Stimulated activated CD4-positive, alpha-beta T cell treated with anti-CD3 and anti-CD28 coated beads, Interleukin-2, amount 100 ng/mL, for 24 hours (primary cell): ENCODE data around the gene KRT75.

Experiments used
- DNase-seq, 2 donors: peaks; one replicate each; pipeline ENCODE4 v3.0.0-alpha.2; 2020

Gene KRT75

DNA sequence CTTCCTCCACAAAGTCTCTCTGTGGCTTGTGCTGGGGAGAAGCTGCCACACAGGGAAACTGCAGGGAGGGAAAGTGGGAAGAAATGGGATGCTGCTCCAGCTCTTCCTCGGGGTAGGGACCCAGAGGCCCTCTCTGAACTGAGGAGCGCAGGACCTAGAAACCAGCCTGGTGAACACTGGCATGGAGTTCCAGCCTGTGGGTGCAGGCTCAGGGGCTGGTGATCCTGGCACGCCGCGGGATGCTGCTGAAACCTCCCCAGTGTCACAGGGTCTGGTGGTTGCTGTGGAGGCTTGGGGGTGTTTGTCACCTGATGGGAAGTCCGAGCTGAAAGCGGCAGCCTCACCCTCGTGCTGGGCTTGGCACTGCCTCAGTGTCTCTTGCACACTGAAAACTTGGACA lies 5.2 kb upstream of the KRT75 start:
- no peak for DNase-seq

DNA sequence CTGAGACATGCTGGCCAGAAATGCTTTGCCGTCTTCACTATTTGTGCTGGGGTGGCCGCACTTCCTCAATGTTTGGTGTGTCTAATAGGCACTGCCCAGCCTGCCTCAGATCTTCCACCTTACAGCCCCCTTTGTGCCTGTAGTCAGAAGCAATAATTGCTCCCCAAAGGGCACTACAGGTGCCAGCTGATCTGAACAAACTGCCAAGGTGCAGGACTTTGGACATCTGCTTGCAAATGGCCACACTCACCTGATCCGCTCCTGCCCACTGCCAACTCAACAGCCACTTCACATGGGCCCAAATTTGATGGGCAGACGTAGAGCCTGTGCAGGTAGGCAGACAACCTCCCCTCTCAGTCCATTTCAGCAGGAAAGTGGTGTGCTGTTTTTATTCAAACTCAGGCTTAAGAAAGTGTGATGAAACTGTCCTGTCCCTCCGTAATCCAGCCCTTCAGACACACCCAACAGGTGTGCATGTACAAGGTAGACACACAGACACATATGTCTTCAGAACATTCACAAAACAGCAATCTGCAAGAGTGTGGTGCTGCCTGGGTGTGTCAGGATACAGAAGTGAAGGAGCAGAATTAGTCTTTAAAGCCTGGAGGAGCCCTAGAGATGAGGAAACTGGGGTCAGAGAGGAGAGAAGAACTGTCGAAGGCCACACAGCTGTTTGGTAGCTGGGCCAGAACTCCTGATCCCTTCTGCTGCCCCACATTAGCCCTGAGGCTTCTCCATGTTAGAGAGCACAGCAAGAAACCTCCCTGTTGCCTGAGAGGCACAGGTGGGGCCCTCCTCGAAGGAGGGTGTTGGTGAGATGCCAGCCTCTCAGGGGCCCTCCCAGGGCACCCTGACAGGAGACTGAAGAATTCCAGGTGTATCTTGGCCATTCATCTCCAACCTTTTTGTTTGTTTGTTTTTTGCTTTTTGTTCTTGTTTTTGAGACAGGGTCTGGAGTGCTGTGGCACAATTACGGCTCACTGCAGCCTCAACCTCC lies 4.4 kb upstream of the KRT75 start:
- no peak for DNase-seq

DNA sequence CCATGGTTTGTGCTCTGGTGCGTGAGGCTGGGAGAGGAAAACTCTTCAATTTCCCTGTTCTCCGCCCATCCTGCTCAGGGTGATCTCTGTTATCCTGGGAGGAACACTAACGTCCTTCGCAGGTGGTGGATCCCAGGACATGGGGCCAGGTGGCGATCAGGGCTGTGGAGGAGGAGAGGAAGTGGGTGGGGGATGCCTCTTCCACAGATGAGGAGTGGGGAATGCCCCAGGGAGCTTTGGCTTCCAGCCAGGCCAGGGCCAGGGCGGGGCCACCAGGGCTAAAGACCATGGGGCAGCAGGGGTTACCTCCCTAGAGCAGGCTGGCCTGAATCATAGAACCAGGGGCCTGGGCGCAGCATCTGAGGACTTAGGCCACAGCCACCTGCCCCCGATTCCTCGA lies 3.3 kb upstream of the KRT75 start:
- DNase-seq, result no peak

DNA sequence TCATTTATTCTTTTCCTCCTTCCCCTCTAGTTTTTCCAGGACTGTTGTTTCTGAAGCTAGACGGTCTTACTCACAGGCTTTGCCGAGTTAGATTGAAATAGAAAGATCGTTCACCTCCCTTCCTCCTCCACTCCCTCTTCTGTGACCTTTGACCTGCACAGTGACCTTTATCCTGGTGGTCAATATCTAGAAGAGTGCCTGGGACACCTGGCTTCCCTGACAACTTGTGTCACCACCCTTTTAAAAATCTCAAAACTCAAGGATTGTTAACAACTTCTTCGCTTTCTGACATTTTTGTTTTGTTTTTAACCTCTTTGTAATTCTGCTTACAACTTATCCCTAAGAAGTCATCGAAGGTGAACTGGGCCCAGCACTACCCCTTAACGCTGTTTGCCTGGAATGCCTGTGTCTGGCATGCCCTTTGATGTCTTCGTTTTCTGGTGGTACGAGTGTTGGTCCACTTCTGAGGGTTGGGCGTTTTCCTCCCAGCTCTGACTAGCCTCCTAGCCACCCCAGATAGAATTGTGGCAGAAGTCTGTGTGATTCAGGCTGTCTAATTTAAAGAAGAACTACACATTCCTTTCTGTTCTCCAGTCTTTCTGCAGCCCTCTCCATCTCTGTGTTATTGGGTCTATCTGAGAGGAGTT lies 2.8 kb upstream of the KRT75 start:
- no peak for DNase-seq

DNA sequence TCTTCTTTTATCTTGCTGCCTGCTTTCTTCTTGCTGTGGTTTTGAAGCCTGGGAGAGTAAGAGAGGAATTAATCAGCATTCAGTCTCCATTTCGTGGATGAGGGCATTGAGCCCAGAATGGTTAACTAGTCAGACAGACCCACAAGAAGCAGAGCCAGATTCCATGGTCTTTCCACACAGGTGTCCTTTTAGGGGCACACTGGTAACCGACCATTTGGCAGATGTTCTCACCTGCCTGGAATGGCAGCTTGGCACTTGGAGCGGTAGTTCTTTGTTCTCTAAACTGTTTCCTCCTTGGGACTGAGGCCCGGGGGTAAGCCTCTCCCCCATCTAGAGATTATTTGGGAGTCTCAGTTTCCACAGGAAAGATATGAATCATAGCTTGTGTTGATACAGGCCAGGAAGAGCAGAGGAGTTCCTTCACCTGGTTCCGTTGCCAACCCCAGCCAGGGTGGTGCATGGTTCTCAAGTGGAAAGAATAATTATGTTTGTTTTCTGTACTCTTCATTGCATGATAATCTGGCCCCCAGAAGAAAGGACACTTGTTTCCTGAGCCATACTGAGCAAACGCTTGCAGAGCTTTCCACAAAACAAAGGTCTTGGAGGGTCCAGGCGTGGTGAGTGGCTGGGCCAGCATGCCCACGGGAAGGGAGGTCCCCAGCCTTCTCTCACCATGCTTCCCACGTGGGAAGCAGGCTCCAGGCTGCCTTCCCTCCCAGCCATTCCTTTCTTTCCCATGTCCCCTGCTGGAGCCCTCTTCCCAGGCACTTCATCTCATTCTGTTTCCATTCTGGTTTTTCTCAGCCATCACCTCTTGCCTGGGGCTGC lies 2.0 kb upstream of the KRT75 start:
- no peak for DNase-seq

DNA sequence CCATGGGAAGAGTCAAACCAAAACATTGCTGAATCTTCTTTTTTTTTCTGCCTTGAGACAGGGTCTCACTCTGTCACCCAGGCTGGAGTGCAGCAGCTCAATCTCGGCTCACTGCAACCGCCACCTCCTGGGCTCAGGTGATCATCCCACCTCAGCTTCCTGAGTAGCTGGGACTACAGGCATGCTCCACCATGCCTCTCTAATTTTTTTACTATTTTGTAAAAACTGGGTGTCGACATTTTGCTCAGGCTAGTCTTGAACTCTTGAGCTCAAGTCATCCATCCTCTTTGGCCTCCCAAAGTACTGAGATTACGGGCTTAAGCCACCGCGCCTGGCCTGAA lies 1.5 kb upstream of the KRT75 start:
- no peak for DNase-seq

DNA sequence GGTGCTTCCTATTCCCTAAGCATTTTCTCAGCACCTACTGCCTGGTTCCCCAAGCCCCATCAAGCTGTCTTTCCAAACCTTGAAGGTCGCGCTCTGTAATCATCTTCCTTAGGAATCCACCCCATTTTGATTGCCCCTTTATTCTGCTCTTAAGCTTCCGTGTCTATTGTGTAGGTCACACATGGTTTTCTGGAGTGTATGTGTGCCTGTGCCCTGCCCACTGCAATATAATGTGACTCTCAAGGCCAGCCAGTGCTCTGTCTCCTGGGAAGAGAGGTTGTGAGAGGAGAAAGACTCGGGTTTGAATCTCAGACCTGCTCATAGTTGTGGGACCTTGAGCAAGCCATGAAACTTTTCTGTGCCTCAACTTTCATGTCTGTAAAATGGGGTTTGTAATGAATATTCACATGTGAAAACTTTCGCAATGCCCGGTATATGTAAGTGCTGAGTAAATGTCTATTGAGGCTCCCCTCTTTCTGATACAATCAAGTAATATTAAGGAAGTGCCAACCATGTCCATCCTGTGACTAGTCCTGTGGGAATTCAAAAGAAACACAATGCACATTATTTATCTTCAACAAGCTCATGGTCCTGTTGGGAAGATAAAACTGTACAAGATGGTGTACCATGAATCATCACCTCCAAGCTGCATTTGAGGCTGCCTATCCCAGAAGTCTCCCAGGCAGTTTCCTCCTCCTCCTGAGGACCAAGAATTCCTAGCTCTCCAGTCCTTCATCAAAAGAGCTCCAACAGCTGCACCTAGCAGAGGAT lies 774 bp upstream of the KRT75 start:
- no peak for DNase-seq

DNA sequence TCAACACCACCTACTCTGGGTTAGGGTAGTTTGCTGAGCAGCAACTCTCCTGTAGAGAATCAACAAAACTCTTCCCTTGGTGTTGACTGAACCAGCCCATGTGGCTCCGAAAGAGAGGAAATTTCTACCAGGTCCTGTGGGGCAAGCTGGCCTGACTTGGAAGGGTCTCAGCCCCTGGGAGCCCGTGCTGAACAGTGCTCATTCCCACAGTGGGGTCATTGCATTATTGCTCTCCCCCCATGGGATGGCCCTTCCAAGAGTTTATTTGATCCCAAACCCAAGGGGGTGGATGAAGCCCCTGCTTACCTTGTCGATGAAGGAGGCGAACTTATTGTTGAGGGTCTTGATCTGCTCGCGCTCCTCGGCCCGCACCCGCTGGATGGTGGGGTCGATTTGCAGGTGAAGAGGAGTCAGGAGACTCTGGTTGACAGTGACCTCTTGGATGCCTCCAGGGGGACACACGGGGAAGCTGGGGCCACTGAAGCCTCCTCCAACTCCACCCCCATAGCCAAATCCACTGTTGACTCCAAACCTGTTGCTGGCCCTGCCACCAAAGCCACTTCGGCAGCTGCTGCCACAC lies 580 bp downstream of the KRT75 start:
- no peak for DNase-seq

DNA sequence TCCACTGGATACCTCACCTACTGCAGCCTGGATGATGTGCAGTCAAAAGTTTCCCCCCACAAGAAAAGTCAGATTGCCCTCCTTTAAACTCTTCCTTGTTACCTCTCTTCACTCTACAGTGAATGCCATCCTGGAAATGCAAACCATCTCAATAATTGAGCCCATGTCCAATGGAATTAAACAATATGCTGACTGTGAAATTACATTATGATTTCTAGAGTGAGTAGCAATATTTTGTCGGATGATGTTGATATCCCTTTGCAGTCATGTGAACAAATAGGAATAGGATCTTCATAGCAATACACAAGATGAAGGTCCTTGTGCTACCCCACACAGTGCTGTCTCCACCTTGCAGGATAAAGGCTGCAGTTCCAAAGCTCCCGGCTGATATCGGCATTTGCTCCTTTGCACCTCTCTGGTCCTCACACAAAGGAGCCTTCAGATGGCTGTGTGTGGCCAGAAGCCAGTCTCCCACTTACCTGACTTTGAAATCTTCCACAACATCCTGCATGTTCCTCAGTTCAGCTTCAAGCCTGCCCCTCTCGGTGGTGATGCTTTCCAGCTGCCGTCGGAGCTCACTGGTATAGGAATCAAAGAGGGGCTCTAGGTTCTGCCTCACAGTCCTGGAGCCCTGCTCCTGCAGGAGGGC lies 1.5 kb downstream of the KRT75 start:
- DNase-seq, result no peak

DNA sequence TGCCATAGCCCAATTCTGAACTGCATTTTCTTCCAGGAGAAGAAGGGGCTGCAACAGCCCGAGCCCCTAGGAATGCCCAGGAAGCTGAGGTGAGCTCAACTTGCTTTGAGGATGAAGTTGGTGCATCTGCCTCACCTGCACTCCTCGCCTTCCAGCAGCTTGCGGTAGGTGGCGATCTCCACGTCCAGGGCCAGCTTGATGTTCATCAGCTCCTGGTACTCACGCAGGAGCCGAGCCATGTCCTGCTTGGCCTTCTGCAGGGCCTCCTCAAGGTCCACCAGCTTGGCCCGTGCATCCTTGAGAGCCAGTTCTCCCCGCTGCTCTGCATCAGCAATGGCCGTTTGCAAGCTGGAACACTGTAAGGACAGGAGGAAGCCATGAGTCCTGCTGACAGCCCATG lies 6.0 kb downstream of the KRT75 start:
- peak in 1 of 2 donors; percentile 2 for DNase-seq

DNA sequence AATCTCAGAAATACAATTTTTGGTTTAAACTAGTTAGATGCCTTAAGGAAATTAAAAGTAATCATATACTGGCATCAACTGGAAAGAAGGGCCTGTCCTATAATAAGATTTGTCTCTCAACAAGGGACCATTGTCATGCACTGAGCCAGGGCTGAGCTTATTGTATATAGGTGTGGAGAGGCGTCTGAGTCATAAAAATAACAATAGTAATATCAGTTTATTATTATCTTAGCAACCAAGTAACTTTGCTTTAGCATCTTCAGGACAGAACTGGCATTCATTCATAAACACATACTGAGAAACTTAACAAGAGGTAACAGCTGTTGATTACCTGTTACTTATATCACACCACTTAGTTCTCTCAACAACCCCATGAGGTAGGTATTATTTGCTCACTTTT lies 7.1 kb downstream of the KRT75 start:
- no peak for DNase-seq

DNA sequence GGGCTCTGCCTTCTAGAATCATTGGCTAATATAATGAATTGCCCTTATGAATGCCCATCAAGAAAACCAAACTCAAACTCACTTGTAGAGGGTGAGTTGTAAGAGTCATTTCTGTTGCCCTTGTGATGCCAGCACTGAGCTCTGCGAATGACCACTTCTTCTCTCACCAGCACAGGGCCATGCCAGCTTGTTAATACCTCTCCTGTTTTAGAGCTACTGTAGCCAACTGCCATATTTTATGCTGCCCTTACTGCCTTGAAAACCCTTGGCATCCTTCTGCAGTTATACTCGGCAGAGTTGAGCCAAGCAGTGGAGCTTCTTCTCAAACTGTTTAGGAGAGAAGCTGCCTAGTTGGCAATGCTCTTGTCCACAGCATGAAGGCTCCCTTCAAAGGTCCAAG lies 8.1 kb downstream of the KRT75 start:
- DNase-seq, result no peak

DNA sequence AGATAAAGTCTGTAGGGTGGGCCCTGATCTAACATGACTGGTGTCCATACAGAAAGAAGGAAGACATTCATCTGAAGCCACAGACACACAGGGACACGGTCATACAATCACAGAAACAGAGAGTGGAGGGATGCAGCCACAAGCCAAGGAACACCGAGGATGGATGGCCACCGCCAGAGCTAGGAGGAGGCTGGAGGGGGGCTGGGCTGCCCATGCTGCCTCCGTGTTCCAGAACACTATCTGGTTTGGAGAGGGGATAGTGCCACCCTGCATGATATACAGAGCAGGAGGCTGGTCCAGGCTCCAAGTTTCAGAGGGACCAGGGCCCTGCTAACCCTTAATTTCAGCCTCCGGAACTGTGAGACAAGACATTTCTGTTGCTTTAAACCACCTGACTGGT lies 8.7 kb downstream of the KRT75 start:
- no peak for DNase-seq

DNA sequence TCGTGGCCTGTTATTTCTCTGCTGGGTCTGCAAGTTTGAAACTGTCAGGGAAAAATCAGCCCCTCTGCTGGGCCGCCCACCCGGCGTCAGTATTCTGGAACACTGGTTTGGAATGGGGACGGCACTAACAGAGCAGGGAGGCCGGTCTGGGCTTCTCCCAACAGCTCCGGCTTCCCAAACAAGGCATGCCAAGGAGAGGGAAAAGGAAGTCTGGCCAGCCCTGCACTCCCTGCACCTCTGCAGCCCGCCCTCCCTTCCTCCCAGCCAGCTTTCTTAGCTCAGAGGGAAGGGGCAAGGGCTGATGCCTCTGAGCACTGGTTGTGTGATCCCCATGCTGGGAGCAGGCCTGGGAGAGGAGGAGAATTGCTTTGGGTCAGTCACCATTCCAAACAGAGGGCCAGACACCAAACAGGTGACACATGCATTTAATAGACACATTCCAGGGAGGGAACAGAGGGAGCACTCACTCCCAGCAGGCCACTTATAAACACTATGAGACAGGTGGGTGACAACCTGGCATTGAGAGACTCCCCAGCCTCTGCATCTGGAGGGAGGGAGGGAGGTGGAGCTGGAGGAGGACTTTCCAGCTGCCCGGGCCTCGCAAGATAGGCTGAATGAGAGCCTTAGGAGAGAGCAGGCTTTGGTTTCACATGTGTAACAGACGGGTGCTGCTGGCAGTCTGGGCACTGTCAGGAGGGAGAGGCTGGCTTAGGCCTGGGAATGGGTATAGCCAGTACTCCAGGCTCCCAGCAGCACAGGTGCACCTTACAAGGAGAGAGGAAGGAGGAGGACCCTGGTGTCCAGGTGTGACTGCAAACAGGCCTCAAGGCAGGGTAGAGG lies 10.3 kb downstream of the KRT75 start:
- no peak for DNase-seq

DNA sequence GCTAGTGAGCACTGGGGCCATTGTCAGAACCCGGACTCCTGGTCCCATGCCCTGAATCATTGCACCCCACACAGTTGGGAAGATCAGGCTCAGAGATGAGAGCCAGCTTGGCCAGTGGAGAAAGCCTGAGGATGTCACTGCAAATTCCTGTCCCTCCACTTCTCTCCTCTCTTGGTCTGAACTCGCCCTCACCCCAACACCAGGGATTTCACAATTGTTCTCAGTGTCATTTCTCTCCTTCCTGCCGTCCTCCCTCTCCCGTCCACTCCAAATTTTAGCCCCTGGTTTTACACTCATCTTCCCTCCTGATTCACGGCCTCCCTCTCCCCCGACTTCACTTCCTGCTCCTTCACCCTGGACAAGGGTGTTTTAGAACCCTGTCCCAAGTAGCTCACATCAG lies 11.1 kb downstream of the KRT75 start:
- no peak for DNase-seq

DNA sequence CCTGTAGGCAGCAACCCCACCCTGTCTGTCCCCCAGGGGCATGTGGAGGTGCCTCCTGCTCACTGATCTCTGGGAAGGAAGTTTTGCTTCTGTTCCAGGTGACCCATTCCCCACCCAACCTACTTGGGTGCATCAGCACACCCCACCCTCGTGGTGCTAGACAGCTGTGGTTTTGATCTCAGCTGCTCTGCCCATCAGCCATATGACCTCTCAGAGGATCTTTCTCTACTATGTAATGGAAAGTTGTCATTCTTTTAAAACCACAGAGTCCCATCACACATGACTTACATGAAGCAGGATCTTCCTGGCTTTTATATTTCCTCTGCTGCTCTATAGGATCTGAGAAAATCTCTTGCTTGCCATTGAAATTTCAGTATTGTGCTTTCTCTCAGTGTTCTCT lies 14.5 kb downstream of the KRT75 start:
- DNase-seq, result no peak

DNA sequence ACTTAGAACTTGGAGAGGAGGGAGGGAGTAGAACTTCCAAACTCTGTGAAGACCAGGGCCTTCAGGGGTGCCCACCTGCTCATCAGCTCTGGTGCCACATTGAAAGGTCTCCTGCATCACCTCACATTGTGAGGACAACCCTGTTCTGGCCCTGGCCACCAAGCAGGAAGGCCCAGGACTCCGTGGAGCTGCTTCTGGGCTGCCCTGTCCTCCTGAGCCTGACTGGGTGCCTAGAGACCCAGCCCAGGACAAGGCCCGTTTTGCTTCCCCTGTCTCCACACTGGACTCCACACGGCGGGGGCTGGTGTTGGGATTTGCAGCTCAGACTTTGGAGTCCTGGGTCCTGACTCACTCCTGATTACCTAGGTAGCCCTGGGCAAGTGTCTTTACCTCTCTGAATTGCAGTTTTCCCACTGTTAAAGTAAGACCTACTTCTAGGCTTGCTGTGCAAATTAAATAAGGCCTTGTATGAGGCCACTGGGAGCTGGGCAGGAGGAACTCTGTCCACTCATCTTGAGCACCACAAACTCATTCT lies 15.5 kb downstream of the KRT75 start:
- DNase-seq, result no peak

DNA sequence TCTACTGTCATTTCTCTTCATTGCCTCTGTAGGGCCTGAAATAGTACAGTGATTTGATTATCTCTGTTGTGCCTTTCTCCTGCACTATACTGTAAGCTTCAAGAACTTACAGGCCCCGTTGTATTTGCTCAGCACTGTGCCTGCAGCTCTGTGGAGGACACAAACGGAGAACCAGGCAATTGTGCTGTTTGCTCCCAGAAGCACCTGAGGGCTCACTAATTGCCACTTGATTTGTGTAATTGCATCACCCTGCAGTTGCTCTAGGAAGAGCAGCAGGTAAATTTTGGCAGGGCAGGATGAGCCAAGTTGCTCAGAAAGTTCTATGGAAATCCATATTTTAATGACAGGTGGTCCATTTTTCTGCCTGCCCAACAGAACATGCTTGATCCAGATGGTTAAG lies 16.4 kb downstream of the KRT75 start:
- DNase-seq, result no peak

DNA sequence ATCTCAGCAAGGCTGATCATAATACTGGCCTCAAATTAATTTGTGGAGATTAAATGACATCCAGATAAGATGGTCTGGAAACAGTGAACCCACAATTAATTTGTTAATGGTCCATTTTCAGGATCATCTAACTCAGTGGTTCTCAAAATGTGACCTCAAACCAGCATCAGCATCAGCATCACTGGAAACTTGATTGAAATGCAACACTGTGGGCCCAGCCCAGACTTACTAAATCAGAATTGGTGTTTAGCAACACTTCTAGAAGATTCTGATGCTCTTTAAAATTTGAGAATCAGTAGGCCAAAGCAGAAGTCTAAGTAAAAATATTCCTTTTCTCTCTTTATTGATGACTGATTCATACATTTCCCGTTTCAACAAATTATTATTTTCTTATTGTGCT lies 17.4 kb downstream of the KRT75 start:
- DNase-seq, result no peak

DNA sequence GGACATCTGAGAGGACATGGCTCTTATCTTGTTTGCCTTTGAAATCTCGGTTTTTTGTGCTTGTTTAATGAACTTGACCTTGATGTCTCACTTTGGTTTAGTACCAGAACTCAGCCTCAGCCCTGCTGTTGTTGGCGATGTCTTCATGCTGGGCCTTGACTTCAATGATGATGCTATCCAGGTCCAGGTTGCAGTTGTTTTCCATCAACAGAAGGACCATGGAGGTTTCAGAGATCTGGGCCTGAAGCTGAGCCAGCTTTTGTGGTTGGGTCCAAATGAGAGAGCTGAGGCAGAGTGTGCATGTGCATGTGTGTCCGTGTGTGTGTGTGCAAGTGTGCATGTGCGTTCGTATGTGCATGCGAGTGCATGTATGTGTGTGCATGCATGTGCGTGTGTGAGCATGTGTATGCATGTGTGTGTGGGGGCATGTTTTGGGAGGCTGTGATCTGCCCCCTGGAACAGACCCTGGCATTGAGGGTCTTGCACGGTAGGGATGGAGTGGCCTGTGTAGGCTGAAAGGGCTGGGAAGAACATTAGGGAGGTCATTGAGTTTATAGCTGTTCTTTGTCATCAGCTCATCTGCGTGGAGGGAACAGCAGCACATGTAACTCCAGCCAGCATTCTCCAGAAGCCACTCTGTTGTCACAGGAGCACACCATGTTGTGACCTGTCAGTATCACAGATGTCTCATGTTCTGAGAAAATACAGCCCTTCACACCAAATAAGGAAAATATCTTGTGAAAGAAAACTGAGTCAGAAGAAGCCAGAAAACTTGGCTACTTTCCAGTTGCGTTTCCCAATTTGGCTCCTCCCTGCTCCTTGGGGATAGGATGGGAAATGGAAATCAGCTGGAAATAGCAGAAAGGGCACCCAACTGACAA lies 18.1 kb downstream of the KRT75 start:
- DNase-seq, result no peak
